SK-N-SH treated with all-trans-retinoic acid at 6 μM for 48 hours (cell line): Measurements from ENCODE around the gene CHKA.

Experiments used
- ATAC-seq: fragments of 200-7000 bp; cut with Tn5 transposase; 3 replicates; pipeline ENCODE4 v1.9.1; 2020; ENCODE audit warnings: mild to moderate bottlenecking, moderate library complexity
- BACH2 ChIP-seq: fragments of 250-450 bp; sonication (Bioruptor Pico); IDR thresholded peaks from 2 replicates; pipeline ENCODE4 v1.9.0; 2021; ENCODE audit warnings: mild to moderate bottlenecking, borderline replicate concordance
- CSDC2 ChIP-seq: fragments of 250-450 bp; sonication (Bioruptor Pico); IDR thresholded peaks from 2 replicates; pipeline ENCODE4 v1.5.0; 2020; ENCODE audit warnings: mild to moderate bottlenecking, moderate library complexity
- ESRRG ChIP-seq: fragments of 250-450 bp; sonication (Bioruptor Pico); IDR thresholded peaks from 2 replicates; pipeline ENCODE4 v1.6.1; 2021; ENCODE audit warnings: mild to moderate bottlenecking
- ISL1 ChIP-seq: fragments of 250-450 bp; sonication (Bioruptor Pico); IDR thresholded peaks from 2 replicates; pipeline ENCODE4 v2.1.2; 2022; ENCODE audit warnings: mild to moderate bottlenecking, moderate library complexity
- OSR1 ChIP-seq: fragments of 250-450 bp; sonication (Bioruptor Pico); IDR thresholded peaks from 2 replicates; pipeline ENCODE4 v1.8.0; 2022; ENCODE audit warnings: moderate library complexity, mild to moderate bottlenecking, inconsistent platforms
- PPARA ChIP-seq: fragments of 250-450 bp; sonication (Bioruptor Pico); IDR thresholded peaks from 2 replicates; pipeline ENCODE4 v1.5.0; 2020; ENCODE audit warnings: mild to moderate bottlenecking, borderline replicate concordance
- RARB ChIP-seq: fragments of 250-450 bp; sonication (Bioruptor Pico); IDR thresholded peaks from 2 replicates; pipeline ENCODE4 v1.8.0; 2021; ENCODE audit warnings: mild to moderate bottlenecking, moderate library complexity
- SNAI2 ChIP-seq: fragments of 250-450 bp; sonication (Bioruptor Pico); IDR thresholded peaks from 2 replicates; pipeline ENCODE4 v1.5.0; 2020; ENCODE audit warnings: mild to moderate bottlenecking, moderate library complexity
- TCF4 ChIP-seq: fragments of 250-450 bp; sonication (Bioruptor Pico); IDR thresholded peaks from 2 replicates; pipeline ENCODE4 v1.8.0; 2021; ENCODE audit warnings: mild to moderate bottlenecking, moderate library complexity, borderline replicate concordance
- TOX ChIP-seq: fragments of 250-450 bp; sonication (Bioruptor Pico); IDR thresholded peaks from 2 replicates; pipeline ENCODE4 v1.8.0; 2021; ENCODE audit warnings: mild to moderate bottlenecking, moderate library complexity, borderline replicate concordance
- TSHZ2 ChIP-seq: fragments of 250-450 bp; sonication (Bioruptor Pico); IDR thresholded peaks from 2 replicates; pipeline ENCODE4 v1.5.0; 2020; ENCODE audit warnings: mild to moderate bottlenecking, moderate library complexity
- ZC3H10 ChIP-seq: fragments of 250-450 bp; sonication (Bioruptor Pico); IDR thresholded peaks from 2 replicates; pipeline ENCODE4 v1.5.1; 2021; ENCODE audit warnings: mild to moderate bottlenecking, moderate library complexity
- ZFP30 ChIP-seq: fragments of 450-650 bp; formaldehyde crosslinking; IDR thresholded peaks from 2 replicates; pipeline ENCODE4 v1.5.0; 2022; ENCODE audit warnings: mild to moderate bottlenecking, moderate library complexity
- ZNF565 ChIP-seq: fragments of 450-650 bp; formaldehyde crosslinking; conservative IDR thresholded peaks from 2 replicates; pipeline ENCODE4 v1.5.0; 2020; ENCODE audit warnings: low read depth, mild to moderate bottlenecking, moderate library complexity
- ZNF70 ChIP-seq: fragments of 450-650 bp; formaldehyde crosslinking; IDR thresholded peaks from 2 replicates; pipeline ENCODE4 v1.5.0; 2020; ENCODE audit warnings: mild to moderate bottlenecking, moderate library complexity
- ZNF8 ChIP-seq: fragments of 450-650 bp; formaldehyde crosslinking; IDR thresholded peaks from 2 replicates; pipeline ENCODE4 v1.5.0; 2020; ENCODE audit warnings: mild to moderate bottlenecking, moderate library complexity
- TF ChIP-seq, protein P1 (sequence below): fragments of 250-450 bp; sonication (Bioruptor Pico); IDR thresholded peaks from 2 replicates; pipeline ENCODE4 v1.8.0; 2021; ENCODE audit warnings: low read depth, mild to moderate bottlenecking, moderate library complexity, borderline replicate concordance
- TF ChIP-seq, protein P2 (sequence below): fragments of 250-450 bp; sonication (Bioruptor Pico); IDR thresholded peaks from 2 replicates; pipeline ENCODE4 v1.5.1; 2021; ENCODE audit warnings: mild to moderate bottlenecking, moderate library complexity
- TF ChIP-seq, protein P3 (sequence below): fragments of 250-450 bp; sonication (Bioruptor Pico); IDR thresholded peaks from 2 replicates; pipeline ENCODE4 v1.8.0; 2020; ENCODE audit warnings: mild to moderate bottlenecking, moderate library complexity, borderline replicate concordance

The CHKA gene

GRCh38 chr11:68038718-68039525 lies 82.3 kb downstream of the CHKA start, which contains the start of gene TCIRG1:
Gene TCIRG1, plus strand, starts transcription at chr11:68039025. Its CDS starts 2,247 bp downstream, at chr11:68041272.
- peak; percentile 4; the same call in 2 of the 3 replicates for ATAC-seq

DNA sequence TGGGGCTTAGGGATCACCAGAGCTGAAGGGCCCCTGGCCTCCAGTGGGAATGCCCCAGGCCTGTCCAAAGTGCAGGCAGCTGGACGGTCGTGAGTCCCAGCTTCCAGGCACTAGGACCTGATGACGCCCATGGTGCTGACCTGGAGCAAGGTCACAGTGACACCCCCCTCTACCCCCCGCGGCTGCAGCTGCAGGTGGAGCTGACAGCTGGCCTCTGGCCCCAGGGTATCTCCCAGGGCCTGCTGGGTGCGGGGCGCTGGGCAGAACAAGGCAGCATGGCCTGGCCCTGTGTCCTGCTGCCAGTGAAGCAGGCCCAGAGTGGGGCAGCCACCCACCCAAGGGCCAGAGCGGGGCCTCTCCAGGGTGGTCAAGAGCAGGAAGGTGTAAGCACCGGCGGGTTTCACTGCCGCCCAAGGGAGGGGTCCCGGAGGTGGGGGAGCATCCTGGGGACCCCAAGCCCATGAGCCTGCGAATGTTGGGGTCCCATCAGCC lies 82.9 kb downstream of the CHKA start:
- peak; percentile 11 for ATAC-seq
- TF ChIP-seq ZC3H10 (CRISPR knock-in tag), result no peak
- no peak for TF ChIP-seq ZNF8 (CRISPR knock-in tag)
- TF ChIP-seq, protein P1, sequence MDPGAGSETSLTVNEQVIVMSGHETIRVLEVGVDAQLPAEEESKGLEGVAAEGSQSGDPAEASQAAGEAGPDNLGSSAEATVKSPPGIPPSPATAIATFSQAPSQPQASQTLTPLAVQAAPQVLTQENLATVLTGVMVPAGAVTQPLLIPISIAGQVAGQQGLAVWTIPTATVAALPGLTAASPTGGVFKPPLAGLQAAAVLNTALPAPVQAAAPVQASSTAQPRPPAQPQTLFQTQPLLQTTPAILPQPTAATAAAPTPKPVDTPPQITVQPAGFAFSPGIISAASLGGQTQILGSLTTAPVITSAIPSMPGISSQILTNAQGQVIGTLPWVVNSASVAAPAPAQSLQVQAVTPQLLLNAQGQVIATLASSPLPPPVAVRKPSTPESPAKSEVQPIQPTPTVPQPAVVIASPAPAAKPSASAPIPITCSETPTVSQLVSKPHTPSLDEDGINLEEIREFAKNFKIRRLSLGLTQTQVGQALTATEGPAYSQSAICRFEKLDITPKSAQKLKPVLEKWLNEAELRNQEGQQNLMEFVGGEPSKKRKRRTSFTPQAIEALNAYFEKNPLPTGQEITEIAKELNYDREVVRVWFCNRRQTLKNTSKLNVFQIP (CRISPR knock-in tag), result no peak
- TF ChIP-seq RARB, result no peak
- TF ChIP-seq BACH2 (CRISPR knock-in tag), result no peak
- no peak for TF ChIP-seq TSHZ2 (CRISPR knock-in tag)
- no peak for TF ChIP-seq ZNF70 (CRISPR knock-in tag)
- no peak for TF ChIP-seq ISL1 (CRISPR knock-in tag)
- TF ChIP-seq, protein P2, sequence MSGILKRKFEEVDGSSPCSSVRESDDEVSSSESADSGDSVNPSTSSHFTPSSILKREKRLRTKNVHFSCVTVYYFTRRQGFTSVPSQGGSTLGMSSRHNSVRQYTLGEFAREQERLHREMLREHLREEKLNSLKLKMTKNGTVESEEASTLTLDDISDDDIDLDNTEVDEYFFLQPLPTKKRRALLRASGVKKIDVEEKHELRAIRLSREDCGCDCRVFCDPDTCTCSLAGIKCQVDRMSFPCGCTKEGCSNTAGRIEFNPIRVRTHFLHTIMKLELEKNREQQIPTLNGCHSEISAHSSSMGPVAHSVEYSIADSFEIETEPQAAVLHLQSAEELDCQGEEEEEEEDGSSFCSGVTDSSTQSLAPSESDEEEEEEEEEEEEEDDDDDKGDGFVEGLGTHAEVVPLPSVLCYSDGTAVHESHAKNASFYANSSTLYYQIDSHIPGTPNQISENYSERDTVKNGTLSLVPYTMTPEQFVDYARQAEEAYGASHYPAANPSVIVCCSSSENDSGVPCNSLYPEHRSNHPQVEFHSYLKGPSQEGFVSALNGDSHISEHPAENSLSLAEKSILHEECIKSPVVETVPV (CRISPR knock-in tag), result no peak
- TF ChIP-seq ZFP30 (CRISPR knock-in tag), result no peak
- no peak for TF ChIP-seq SNAI2 (CRISPR knock-in tag)
- TF ChIP-seq, all 23 proteins: peak for 0

More at GRCh38 chr11:68038718-68039525, 82.3 kb downstream of the CHKA start, which contains the start of gene TCIRG1:
- TF ChIP-seq ZC3H10 (CRISPR knock-in tag) (no peak), TOX (no peak), ESRRG (CRISPR knock-in tag) (no peak), OSR1 (CRISPR knock-in tag) (no peak), TSHZ2 (CRISPR knock-in tag) (no peak), ISL1 (CRISPR knock-in tag) (no peak)
- TF ChIP-seq, all 23 proteins: peak for 0

- ATAC-seq, result no peak
- no peak for TF ChIP-seq CSDC2 (CRISPR knock-in tag)
- TF ChIP-seq ZNF70 (CRISPR knock-in tag), result no peak
- TF ChIP-seq, protein P2 (CRISPR knock-in tag), result no peak
- no peak for TF ChIP-seq TSHZ2 (CRISPR knock-in tag)
- TF ChIP-seq TCF4 (CRISPR knock-in tag), result no peak
- TF ChIP-seq BACH2 (CRISPR knock-in tag), result no peak
- no peak for TF ChIP-seq ZNF565 (CRISPR knock-in tag)
- TF ChIP-seq, protein P3, sequence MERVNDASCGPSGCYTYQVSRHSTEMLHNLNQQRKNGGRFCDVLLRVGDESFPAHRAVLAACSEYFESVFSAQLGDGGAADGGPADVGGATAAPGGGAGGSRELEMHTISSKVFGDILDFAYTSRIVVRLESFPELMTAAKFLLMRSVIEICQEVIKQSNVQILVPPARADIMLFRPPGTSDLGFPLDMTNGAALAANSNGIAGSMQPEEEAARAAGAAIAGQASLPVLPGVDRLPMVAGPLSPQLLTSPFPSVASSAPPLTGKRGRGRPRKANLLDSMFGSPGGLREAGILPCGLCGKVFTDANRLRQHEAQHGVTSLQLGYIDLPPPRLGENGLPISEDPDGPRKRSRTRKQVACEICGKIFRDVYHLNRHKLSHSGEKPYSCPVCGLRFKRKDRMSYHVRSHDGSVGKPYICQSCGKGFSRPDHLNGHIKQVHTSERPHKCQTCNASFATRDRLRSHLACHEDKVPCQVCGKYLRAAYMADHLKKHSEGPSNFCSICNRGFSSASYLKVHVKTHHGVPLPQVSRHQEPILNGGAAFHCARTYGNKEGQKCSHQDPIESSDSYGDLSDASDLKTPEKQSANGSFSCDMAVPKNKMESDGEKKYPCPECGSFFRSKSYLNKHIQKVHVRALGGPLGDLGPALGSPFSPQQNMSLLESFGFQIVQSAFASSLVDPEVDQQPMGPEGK (CRISPR knock-in tag), result no peak
- TF ChIP-seq PPARA, result no peak
- no peak for TF ChIP-seq ZFP30 (CRISPR knock-in tag)
These were observed 83.6 kb downstream of the CHKA start for GRCh38 chr11:68037411-68038225.
